Fibroblast of villous mesenchyme (primary cell): ENCODE measurements around the gene VAV1. TPM values are rescaled to one million over a fixed set of nuclear protein-coding genes. Genes with fewer than 3 reads are reported as not detected.
"Not testable (repeated sequence)": the region's sequence is repeated elsewhere in the genome, so short reads cannot be mapped to it uniquely, and the experiment has no call there.

Source experiments
- DNase-seq: peaks from one replicate; pipeline ENCODE4 v3.0.0-alpha.2; 2010; ENCODE audit warnings: low read depth
- H3K4me3 ChIP-seq: 2 replicates; pipeline ENCODE4 v1.5.1; 2011; ENCODE audit warnings: low read depth, mild to moderate bottlenecking, low read length
- CTCF ChIP-seq: IDR thresholded peaks from 2 replicates; pipeline ENCODE4 v1.5.1; 2012; ENCODE audit warnings: low read depth, mild to moderate bottlenecking, low read length; ENCODE audit not compliant: insufficient read depth
- total RNA-seq: library from RNA; depleted of rRNA; stranded (reverse); fragments of >200 nt; gene quantifications from 2 replicates; pipeline ENCODE4 v1.2.3, GENCODE V29; 2012

Gene VAV1
- total RNA-seq, 1 donor: not detected

- no peak for DNase-seq
- H3K4me3 ChIP-seq: no peak overlapping the region
- TF ChIP-seq CTCF: no peak
Measured at GRCh38 chr19:6765738-6766356, 6.7 kb upstream of the VAV1 start.

- no peak overlapping the region for H3K4me3 ChIP-seq
- no peak for TF ChIP-seq CTCF
- no peak for DNase-seq
Measured at GRCh38 chr19:6766357-6767080, 6.0 kb upstream of the VAV1 start.

- peak overlapping the region; percentile 34 for H3K4me3 ChIP-seq
- DNase-seq: no peak
Measured at GRCh38 chr19:6767081-6767356, 5.5 kb upstream of the VAV1 start.

GRCh38 chr19:6767357-6768235 lies 4.9 kb upstream of the VAV1 start, which contains the start of gene SH2D3A:
Gene SH2D3A (minus strand): TSS chr19:6767435. CDS start chr19:6763748, 3,687 bp downstream.
- peak; percentile 37 for DNase-seq
- TF ChIP-seq CTCF: no peak
- peak within 1 kb of the TSS; percentile 34 for H3K4me3 ChIP-seq

More at GRCh38 chr19:6767081-6767356, 5.5 kb upstream of the VAV1 start:
- TF ChIP-seq CTCF: no peak

- no peak for DNase-seq
- no peak overlapping the region for H3K4me3 ChIP-seq
- no peak for TF ChIP-seq CTCF
Measured at GRCh38 chr19:6768236-6768785, 4.2 kb upstream of the VAV1 start.

- peak; percentile 42 for DNase-seq
- peak; percentile 51 for TF ChIP-seq CTCF
- H3K4me3 ChIP-seq: no peak overlapping the region
Measured at GRCh38 chr19:6769006-6769619, 3.4 kb upstream of the VAV1 start.

- H3K4me3 ChIP-seq, DNase-seq: not testable (repeated sequence)
Measured at GRCh38 chr19:6771648-6772027, 870 bp upstream of the VAV1 start.
